T-cell (primary cell): ENCODE measurements around the gene KNTC1. TPM values are rescaled to one million over a fixed set of nuclear protein-coding genes. Genes with fewer than 3 reads are reported as not detected.

ENCODE experiments used
- ATAC-seq, 4 experiments: fragments of 200-7000 bp in 3 of 4; fragments of 150-1000 bp in 1 of 4; cut with Tn5 transposase; replicated peaks in 1 of 4; 1 replicate in 3 of 4; 2 replicates in 1 of 4; pipeline ENCODE4 v1.10.0; 2021; ENCODE audit warnings: moderate library complexity in 3 of 4, mild to moderate bottlenecking in 2 of 4, moderate number of reproducible peaks in 1 of 4
- CTCF ChIA-PET, 2 donors: fragments of 300-600 bp; sonication (Branson Sonifier 250); formaldehyde crosslinking; loops; one replicate each; lab custom pipeline; 2022; ENCODE audit warnings: antibody characterized with exemption in 2 of 2; lab: Charles Lee
- POLR2A ChIA-PET, 2 donors: fragments of 300-600 bp; sonication (Branson Sonifier 250); formaldehyde crosslinking; loops; one replicate each; lab custom pipeline; 2022; ENCODE audit warnings: antibody characterized with exemption in 2 of 2; lab: Charles Lee
- DNase-seq, 35 experiments: peaks; one replicate each; pipeline versions ENCODE4 v3.0.0 to v3.0.0-alpha.2; 2013 to 2023
- H3K27ac ChIP-seq: one replicate; pipeline ENCODE4 v1.5.1; 2013; ENCODE audit warnings: low read length
- H3K27me3 ChIP-seq, 2 experiments: replicated peaks in 1 of 2; 1 replicate in 1 of 2; 2 replicates in 1 of 2; pipeline versions ENCODE4 v1.6.1 to v1.7.0; 2013; ENCODE audit warnings: low read length in 1 of 2, mixed read lengths in 1 of 2; ENCODE audit not compliant: control insufficient read depth in 2 of 2, insufficient read depth in 2 of 2; ENCODE audit errors: extremely low read depth in 1 of 2
- H3K36me3 ChIP-seq, 2 donors: 1 replicate in 1 of 2; 2 replicates in 1 of 2; pipeline versions ENCODE4 v1.6.1 to v1.7.0; 2013; ENCODE audit warnings: low read length in 1 of 2; ENCODE audit not compliant: control insufficient read depth in 2 of 2, insufficient read depth in 1 of 2; ENCODE audit errors: extremely low read depth in 1 of 2
- H3K4me1 ChIP-seq, 2 experiments: 1 replicate in 1 of 2; 2 replicates in 1 of 2; pipeline versions ENCODE4 v1.6.1 to v1.7.0; 2013; ENCODE audit warnings: low read length in 2 of 2, mixed read lengths in 1 of 2; ENCODE audit not compliant: insufficient read depth in 2 of 2, control insufficient read depth in 1 of 2; ENCODE audit errors: extremely low read depth in 1 of 2
- H3K4me3 ChIP-seq, 2 donors: 1 replicate in 1 of 2; 2 replicates in 1 of 2; pipeline versions ENCODE4 v1.5.1 to v1.7.0; 2013; ENCODE audit warnings: mild to moderate bottlenecking in 2 of 2, low read length in 1 of 2, moderate library complexity in 1 of 2; ENCODE audit not compliant: control insufficient read depth in 1 of 2; ENCODE audit errors: extremely low read depth in 1 of 2
- H3K9me3 ChIP-seq: 2 replicates; pipeline ENCODE4 v1.7.0; 2013
- H3K27ac Mint-ChIP-seq, 2 donors: one replicate each; pipeline ENCODE4 v1.8.0; 2020 to 2021; ENCODE audit warnings: mild to moderate bottlenecking in 2 of 2, mixed read lengths in 2 of 2
- H3K27me3 Mint-ChIP-seq, 2 donors: one replicate each; pipeline ENCODE4 v1.8.0; 2021 to 2022; ENCODE audit warnings: mixed read lengths in 2 of 2
- H3K36me3 Mint-ChIP-seq: one replicate; pipeline ENCODE4 v1.8.0; 2021; ENCODE audit warnings: mixed read lengths
- H3K4me1 Mint-ChIP-seq, 3 donors: one replicate each; pipeline ENCODE4 v1.8.0; 2020 to 2022; ENCODE audit warnings: mixed read lengths in 3 of 3, mild to moderate bottlenecking in 1 of 3
- H3K4me3 Mint-ChIP-seq, 3 donors: one replicate each; pipeline ENCODE4 v1.8.0; 2020 to 2022; ENCODE audit warnings: mild to moderate bottlenecking in 3 of 3, mixed read lengths in 3 of 3, moderate library complexity in 3 of 3
- H3K9me3 Mint-ChIP-seq, 3 donors: one replicate each; pipeline ENCODE4 v1.8.0; 2020 to 2022; ENCODE audit warnings: mixed read lengths in 3 of 3
- WGBS: methylation state at CpG from one replicate; pipeline ENCODE4 v1.1.5; 2013; ENCODE audit warnings: missing lambda C conversion rate; ENCODE audit not compliant: insufficient coverage; 5-methylcytosine and 5-hydroxymethylcytosine counted together
- total RNA-seq, 35 experiments: library from RNA in 6 of 35; stranded (reverse) in 6 of 35; fragments of 120-200 nt in 1 of 35; gene quantifications; one replicate each; pipeline versions ENCODE4 v1.2.1 to v1.2.4 and lab custom pipeline; 2013 to 2026

Gene KNTC1
- total RNA-seq, 5 donors from 2014 or later (not counting 1 experiment from before 2014, with no cell fraction given), result 26.2 to 35.7 (median 29.2) TPM

- H3K9me3 Mint-ChIP-seq, result no peaks in the 10 kb centered on the region
- POLR2A ChIA-PET, result interaction anchor here (0.5 to 3.7 kb wide), 15 partner anchors 10 to 884 kb away, joined by 3 to 34 read pairs (median 8); partner anchors contain the start of genes KNTC1 (in 2 of the 2), RSRC2 (in 2 of the 2) and KMT5A (in 1 of the 2)
- Histone ChIP-seq H3K4me3 (peak overlapping the region; percentile 68 to 76), H3K9me3 (no peaks in the 10 kb centered on the region), H3K27ac (peak overlapping the region; percentile 83), H3K4me1 (peaks cover 15 to 32% of the 10 kb centered on the region in 2 experiments), H3K27me3 (no peaks in the 10 kb centered on the region), H3K36me3 (peaks cover under 1 to 29% of the 10 kb centered on the region in 2 donors)
- under 1% methylated on average over 43 of the region's 47 CpGs for WGBS
- peak overlapping the region; percentile 96 to 97 (median 97) for H3K4me3 Mint-ChIP-seq
- no peaks in the 10 kb centered on the region for H3K27me3 Mint-ChIP-seq
- H3K27ac Mint-ChIP-seq, result peak overlapping the region; percentile 89 to 98
- CTCF ChIA-PET, result interaction anchor here in 1 of 2 donors (0.8 to 3.9 kb wide), 5 partner anchors 27 to 233 kb away, joined by 3 to 15 read pairs (median 8); partner anchors contain the start of genes KNTC1 and RSRC2
- ATAC-seq (peak; percentile 7 to 34 (median 12)), DNase-seq (peak in 34 of 35 experiments; percentile 7 to 72 (median 42))
- H3K4me1 Mint-ChIP-seq, result peaks cover 45 to 47% (median 46%) of the 10 kb centered on the region in 3 donors
- peaks cover 22% of the 10 kb centered on the region for H3K36me3 Mint-ChIP-seq
These were observed 26.9 kb upstream of the KNTC1 start for GRCh38 chr12:122499991-122500684.

- peak; percentile 93 to 97 (median 96) for ATAC-seq
These were observed 26.2 kb upstream of the KNTC1 start, which contains the start of gene ZCCHC8 for GRCh38 chr12:122500685-122501488. Gene ZCCHC8 (minus strand): TSS chr12:122500932. CDS start chr12:122500840, 92 bp downstream.

GRCh38 chr12:122501489-122501989 lies 25.5 kb upstream of the KNTC1 start:
- DNase-seq (no peak), ATAC-seq (no peak)
- no peaks in the 10 kb centered on the region for H3K9me3 ChIP-seq
- H3K4me3 ChIP-seq, result peak overlapping the region; percentile 68 to 76
- no CpG with 5 or more reads among the region's 9 CpGs for WGBS
- Mint-ChIP-seq H3K4me1 (peaks cover 39 to 41% (median 39%) of the 10 kb centered on the region in 3 donors), H3K9me3 (no peaks in the 10 kb centered on the region), H3K27ac (peak overlapping the region; percentile 89 to 98), H3K4me3 (peak overlapping the region; percentile 96 to 97 (median 97)), H3K27me3 (no peaks in the 10 kb centered on the region), H3K36me3 (peaks cover 28% of the 10 kb centered on the region)
- ChIA-PET CTCF (interaction anchor here in 1 of 2 donors (0.6 to 3.9 kb wide), 9 partner anchors 19 to 689 kb away, joined by 3 to 15 read pairs (median 4); partner anchors contain the start of genes DIABLO, KNTC1 and RSRC2), POLR2A (interaction anchor here (0.5 to 3.7 kb wide), 17 partner anchors 9 to 1599 kb away, joined by 3 to 34 read pairs (median 7); partner anchors contain the start of genes KNTC1 (in 2 of the 2), RSRC2 (in 2 of the 2), CCDC62 (in 1 of the 2) and DIABLO (in 1 of the 2))
- no peaks in the 10 kb centered on the region for H3K27me3 ChIP-seq
- H3K4me1 ChIP-seq, result peaks cover 15 to 32% of the 10 kb centered on the region in 2 experiments
- H3K36me3 ChIP-seq, result peaks cover 7 to 36% of the 10 kb centered on the region in 2 donors
- H3K27ac ChIP-seq, result peak overlapping the region; percentile 83

More at GRCh38 chr12:122500685-122501488, 26.2 kb upstream of the KNTC1 start, which contains the start of gene ZCCHC8:
- peak within 1 kb of the TSS; percentile 68 to 76 for H3K4me3 ChIP-seq
- peaks cover 15 to 32% of the 10 kb centered on the region in 2 experiments for H3K4me1 ChIP-seq
- under 1% methylated on average over 49 of the region's 52 CpGs for WGBS
- peak within 1 kb of the TSS; percentile 83 for H3K27ac ChIP-seq
- ChIA-PET POLR2A (interaction anchor here (0.5 to 3.7 kb wide), 19 partner anchors 10 to 1598 kb away, joined by 3 to 34 read pairs (median 7); partner anchors contain the start of genes KNTC1 (in 2 of the 2), RSRC2 (in 2 of the 2), CCDC62 (in 1 of the 2) and DIABLO (in 1 of the 2)), CTCF (interaction anchor here in 1 of 2 donors (0.5 to 3.9 kb wide), 11 partner anchors 20 to 769 kb away, joined by 3 to 15 read pairs (median 4); partner anchors contain the start of genes DIABLO, KNTC1 and RSRC2)
- H3K36me3 Mint-ChIP-seq, result peaks cover 24% of the 10 kb centered on the region
- peak within 1 kb of the TSS; percentile 96 to 97 (median 97) for H3K4me3 Mint-ChIP-seq
- H3K9me3 Mint-ChIP-seq, result no peaks in the 10 kb centered on the region
- H3K9me3 ChIP-seq, result no peaks in the 10 kb centered on the region
- peaks cover 7 to 31% of the 10 kb centered on the region in 2 donors for H3K36me3 ChIP-seq
- H3K27ac Mint-ChIP-seq, result peak within 1 kb of the TSS; percentile 89 to 98
- no peaks in the 10 kb centered on the region for H3K27me3 Mint-ChIP-seq
- DNase-seq, result peak; percentile 87 to 98 (median 95)
- H3K27me3 ChIP-seq, result no peaks in the 10 kb centered on the region
- H3K4me1 Mint-ChIP-seq, result peaks cover 41 to 42% (median 41%) of the 10 kb centered on the region in 3 donors

GRCh38 chr12:122503147-122503751 lies 23.8 kb upstream of the KNTC1 start:
- no peak for DNase-seq
- Mint-ChIP-seq H3K27me3 (no peaks in the 10 kb centered on the region), H3K4me1 (peaks cover 30 to 35% (median 32%) of the 10 kb centered on the region in 3 donors), H3K36me3 (peaks cover 36% of the 10 kb centered on the region), H3K27ac (peak overlapping the region; percentile 34 to 49), H3K9me3 (no peaks in the 10 kb centered on the region), H3K4me3 (no peak overlapping the region)
- H3K27me3 ChIP-seq, result no peaks in the 10 kb centered on the region
- peaks cover 15 to 21% of the 10 kb centered on the region in 2 experiments for H3K4me1 ChIP-seq
- H3K36me3 ChIP-seq, result peaks cover 10 to 52% of the 10 kb centered on the region in 2 donors
- no peak overlapping the region for H3K4me3 ChIP-seq
- WGBS, result 100% methylated on average over 1 of the region's 3 CpGs
- no peaks in the 10 kb centered on the region for H3K9me3 ChIP-seq
- ATAC-seq, result no peak
- ChIA-PET CTCF (interaction anchor here in 1 of 2 donors (1.0 kb wide), 1 partner anchor 23 kb away, joined by 3 read pairs; no protein-coding TSS in a partner anchor), POLR2A (interaction anchor here (0.6 to 1.5 kb wide), 8 partner anchors 10 to 689 kb away, joined by 3 to 4 read pairs (median 4); partner anchors contain the start of gene RSRC2 (in 1 of the 2))
- no peak overlapping the region for H3K27ac ChIP-seq

- Mint-ChIP-seq H3K4me3 (no peak overlapping the region), H3K9me3 (no peaks in the 10 kb centered on the region), H3K36me3 (peaks cover 36% of the 10 kb centered on the region), H3K27ac (peak overlapping the region in 1 of 2 donors; percentile 34), H3K27me3 (no peaks in the 10 kb centered on the region), H3K4me1 (peaks cover 23 to 29% (median 25%) of the 10 kb centered on the region in 3 donors)
- Histone ChIP-seq H3K4me1 (peaks cover 11 to 19% of the 10 kb centered on the region in 2 experiments), H3K36me3 (peaks cover 10 to 59% of the 10 kb centered on the region in 2 donors), H3K27me3 (no peaks in the 10 kb centered on the region), H3K27ac (no peak overlapping the region), H3K9me3 (no peaks in the 10 kb centered on the region), H3K4me3 (no peak overlapping the region)
- DNase-seq (no peak), ATAC-seq (no peak)
- WGBS, result no CpG with 5 or more reads among the region's 6 CpGs
- POLR2A ChIA-PET, result interaction anchor here (0.6 to 1.5 kb wide), 8 partner anchors 9 to 1584 kb away, joined by 3 to 8 read pairs (median 4); partner anchors contain the start of gene RSRC2 (in 1 of the 2)
- CTCF ChIA-PET, result interaction anchor here in 1 of 2 donors (1.0 to 1.1 kb wide), 2 partner anchors 22 to 104 kb away, joined by 3 to 4 read pairs; no protein-coding TSS in a partner anchor
These were observed 23.1 kb upstream of the KNTC1 start for GRCh38 chr12:122503783-122504590.
